ENCODE data around the gene CNNM2.

Gene CNNM2

DNA sequence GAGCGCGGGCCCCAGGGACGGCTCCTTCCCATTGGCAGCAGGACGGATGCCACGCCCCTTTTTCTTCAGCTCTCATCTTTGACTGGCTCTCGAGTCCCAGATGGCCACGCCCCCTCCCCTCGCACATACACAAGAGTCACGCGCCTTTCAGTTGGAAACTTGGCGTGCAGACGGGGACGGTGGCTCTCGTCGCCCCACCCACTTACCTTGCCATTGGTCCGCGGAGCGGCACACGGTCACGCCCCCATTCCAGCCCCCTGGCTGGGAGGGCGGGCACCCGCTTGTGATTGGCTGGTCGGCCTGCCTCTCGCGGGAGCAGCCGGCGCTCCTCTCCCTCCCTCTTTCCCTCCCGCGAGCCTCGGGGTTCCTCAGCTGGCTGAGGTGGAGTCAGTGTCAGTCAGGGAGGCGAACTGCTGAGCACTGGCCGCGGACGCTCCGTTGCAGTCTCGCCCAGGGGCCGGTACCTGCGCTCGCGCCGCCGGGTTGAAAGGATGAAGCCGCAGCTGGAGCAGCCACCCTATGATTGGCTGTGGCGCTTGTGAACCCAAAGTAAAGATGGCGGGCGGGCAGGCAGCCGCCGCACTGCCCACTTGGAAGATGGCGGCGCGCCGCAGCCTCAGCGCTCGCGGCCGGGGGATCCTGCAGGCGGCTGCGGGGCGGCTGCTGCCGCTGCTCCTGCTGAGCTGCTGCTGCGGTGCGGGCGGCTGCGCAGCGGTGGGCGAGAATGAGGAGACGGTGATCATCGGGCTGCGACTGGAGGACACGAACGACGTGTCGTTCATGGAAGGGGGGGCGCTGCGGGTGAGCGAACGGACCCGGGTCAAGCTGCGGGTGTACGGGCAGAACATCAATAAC, at the start of gene CNNM2:
TSS of gene CNNM2 (plus strand) at position 333 of the 855 bp plus-strand sequence. CDS start at position 520, 187 bp downstream.
- DNase-seq, result peak; percentile 97 to 99

- no peak for DNase-seq
Observed at GRCh38 chr10:102868911-102869257, 49.2 kb upstream of the CNNM2 start.

GRCh38 chr10:102869258-102870198, 48.6 kb upstream of the CNNM2 start, which contains the start of gene AS3MT:
AS3MT (plus strand) TSS chr10:102869470; CDS start chr10:102869593, 123 bp downstream.
- no peak for DNase-seq

DNA sequence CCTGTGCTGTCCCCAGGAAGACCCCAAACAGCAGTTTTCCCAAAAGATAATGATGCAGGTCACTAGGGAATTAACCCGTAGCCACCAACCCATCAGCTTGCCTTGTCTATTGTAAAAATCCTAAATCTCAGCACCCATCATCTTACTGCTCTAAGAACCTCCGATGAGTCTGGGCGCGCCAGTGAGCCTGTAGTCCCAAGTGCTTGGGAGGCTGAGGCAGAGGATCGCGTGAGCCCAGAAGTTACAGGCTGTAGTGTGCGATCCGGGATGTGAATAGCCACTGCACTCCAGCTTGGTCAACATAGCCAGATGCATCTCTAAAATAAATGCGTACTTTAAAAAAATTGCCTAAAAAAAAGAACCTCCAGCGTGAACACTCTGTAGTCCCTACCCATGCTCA, 47.9 kb upstream of the CNNM2 start:
- no peak for DNase-seq

DNA sequence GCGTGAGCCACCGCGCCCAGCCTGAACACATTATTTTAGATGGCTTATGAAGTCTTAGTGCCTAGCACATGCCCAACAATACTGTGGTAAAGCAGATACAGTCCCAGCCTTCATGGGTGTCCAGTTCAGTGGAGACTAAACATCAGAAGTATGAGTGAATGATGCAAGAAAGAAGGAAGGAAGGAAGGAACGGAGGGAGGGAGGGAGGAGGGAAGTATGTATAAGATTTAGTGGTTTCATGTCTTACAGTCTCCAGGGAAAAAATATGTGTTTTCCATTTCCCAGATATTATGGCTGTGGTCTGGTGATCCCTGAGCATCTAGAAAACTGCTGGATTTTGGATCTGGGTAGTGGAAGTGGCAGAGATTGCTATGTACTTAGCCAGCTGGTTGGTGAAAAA, 45.9 kb upstream of the CNNM2 start:
- DNase-seq, result no peak

DNA sequence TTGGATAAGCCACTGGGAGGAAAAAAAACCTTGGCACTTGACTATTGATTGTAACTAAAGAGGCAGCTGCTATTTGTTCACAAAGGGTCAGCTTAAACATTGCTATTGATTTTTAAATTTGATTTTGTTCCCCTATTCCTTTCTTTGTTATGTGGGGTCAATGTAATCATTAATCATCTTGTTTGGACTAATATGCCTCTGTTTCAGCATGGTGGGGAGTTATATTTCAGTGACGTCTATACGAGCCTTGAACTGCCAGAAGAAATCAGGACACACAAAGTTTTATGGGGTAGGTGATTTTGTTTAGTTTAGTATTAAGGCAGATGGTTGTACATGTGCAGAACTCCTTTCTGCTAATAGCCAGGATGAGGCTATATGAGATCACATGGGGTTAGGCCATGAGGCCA, 41.3 kb upstream of the CNNM2 start:
- no peak for DNase-seq

DNA sequence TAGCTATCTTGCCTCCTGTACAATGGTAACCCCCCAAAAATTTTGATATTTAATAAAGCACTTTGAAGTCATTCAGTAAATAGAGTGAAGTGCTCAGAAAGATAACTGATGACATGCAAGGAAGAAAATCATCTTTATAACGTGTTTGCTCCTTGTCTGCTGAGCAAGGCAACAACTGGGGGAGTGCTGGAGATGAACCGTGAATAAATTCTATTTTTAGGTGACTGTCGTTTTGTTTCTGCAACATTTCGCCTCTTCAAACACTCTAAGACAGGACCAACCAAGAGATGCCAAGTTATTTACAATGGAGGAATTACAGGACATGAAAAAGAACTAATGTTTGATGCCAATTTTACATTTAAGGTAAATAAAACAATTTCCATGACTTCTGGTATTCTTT, 39.5 kb upstream of the CNNM2 start:
- no peak for DNase-seq

DNA sequence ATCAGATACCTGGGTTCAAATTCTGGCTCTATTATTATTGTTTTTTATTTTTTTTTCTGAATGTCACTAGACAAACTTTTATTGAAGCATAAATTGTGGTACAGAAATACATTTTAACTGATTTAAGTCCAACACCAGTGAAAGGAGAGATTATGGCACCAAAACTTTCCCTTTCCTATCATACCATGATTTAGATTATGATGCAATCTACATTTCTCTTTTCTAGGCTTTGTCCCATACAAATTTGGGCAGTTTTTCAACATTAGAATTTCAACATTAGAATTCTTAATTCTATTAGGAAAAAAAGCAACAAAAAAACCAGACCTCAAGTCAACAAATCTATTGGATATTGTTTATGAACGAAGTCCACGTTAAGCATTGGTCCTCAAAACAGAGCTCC, 37.8 kb upstream of the CNNM2 start:
- no peak for DNase-seq

GRCh38 chr10:102888048-102888447, 30.0 kb upstream of the CNNM2 start:
- DNase-seq, result no peak

- no peak for DNase-seq
Observed at GRCh38 chr10:102894466-102895213, 23.5 kb upstream of the CNNM2 start.

DNA sequence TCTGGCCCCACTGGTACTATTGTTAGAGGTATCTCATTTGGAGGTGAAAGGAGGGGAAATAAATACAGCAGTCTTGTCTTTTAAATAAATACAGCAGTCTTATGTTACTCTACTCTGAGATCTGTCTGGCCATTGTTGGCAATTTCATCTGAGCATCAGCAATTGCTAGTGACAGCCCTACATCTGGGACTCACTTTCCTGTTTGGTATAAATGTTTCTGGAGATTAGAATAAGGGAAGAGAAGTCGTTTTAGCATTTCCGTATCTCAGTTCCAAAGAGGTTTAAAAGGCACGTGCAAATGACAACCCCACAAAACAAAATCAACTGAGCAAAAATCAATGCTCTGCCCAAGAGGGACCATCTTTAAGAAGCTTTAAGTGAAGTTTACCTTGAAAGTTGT, 18.1 kb upstream of the CNNM2 start:
- no peak for DNase-seq

DNA sequence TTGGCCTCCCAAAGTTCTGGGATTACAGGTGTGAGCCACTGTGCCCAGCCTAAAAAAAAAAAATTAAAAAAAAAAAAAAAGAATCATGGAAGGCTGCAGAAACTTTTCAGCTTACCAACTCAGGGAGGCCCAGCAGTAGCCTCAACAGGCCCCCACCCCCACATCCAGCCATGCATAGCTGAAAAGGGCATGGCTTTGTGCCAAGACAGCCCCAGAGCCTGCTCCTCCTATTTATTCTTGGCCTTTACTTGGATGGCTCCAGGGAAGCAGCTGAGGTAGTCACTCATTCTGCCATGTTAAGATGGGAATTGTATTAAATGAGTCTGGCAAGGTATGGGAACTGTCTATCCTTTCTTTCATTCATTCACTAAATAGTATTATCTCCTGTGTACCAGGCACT, 13.7 kb upstream of the CNNM2 start:
- DNase-seq, result no peak

DNA sequence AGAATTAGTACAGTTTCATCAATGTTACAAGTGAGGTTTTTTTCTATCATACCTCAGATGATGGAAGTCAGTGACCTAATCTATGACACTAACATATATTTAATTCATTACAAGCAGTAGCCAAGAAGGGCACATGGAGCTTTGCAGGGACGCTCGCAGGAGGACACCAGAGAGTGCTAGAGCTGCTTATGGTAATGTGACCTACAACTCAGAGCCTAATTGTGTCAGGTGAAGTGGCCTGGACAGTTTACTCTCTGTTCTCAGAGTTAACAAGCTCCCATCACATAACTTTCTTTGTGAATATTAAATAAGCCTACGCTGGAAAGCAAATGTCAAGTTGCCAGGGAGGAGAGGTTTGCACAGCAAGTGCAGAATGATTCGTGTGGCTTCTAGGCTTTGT, 11.6 kb upstream of the CNNM2 start:
- DNase-seq, result no peak

- no peak for DNase-seq
Observed at GRCh38 chr10:102914781-102915180, 3.3 kb upstream of the CNNM2 start.

DNA sequence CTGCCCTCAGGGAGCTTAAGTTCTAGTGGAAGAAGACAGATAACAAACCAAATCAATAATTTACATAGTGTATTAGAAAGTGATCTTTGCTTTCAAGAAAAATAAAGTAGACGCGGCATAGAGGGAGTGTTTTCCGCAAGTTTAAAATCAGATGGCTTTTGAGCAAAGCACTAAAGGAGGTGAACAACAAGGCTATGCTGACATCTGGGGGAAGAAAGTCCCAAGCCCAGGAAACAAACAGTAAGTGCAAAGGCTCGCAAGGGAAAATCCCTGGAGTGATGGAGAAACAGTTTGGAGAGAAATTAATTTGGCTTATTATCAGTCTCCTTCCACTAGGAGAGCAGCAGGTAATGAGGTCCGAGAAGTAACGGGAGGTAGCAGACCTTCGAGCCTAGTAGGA, 1.9 kb upstream of the CNNM2 start:
- no peak for DNase-seq

DNA sequence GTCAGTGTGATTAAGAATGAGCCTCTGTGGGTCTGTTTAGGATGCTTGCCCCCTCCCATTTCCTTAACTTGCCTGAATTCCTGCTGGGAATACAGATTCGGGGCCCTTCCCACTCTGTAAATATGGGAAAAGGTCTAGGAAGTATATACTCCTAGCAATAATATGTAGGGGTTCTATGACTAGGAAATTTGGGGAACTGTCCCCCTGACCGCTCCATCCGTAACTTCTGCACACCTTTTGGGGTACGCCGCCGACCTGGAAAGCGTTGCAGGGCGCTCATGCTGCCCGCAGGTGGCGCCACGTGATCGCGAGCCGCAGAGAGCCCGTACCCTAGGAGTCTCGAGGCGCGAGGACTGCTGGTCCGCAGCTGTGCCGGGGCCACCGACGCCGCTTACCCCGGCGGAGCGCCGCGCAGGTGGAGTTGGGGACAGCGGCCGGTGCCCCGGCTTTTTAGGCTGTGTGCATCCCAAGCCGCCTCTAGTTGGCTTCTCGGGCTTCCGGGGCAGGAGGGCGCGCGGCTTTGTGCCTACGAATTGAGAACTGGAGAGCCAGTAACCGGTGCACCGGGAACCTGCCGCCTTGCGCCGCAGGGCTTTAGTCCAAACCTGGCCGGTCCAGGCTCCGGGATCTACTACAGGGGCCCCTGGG, 656 bp upstream of the CNNM2 start:
- peak in 1 of 2 experiments; percentile 64 for DNase-seq

DNA sequence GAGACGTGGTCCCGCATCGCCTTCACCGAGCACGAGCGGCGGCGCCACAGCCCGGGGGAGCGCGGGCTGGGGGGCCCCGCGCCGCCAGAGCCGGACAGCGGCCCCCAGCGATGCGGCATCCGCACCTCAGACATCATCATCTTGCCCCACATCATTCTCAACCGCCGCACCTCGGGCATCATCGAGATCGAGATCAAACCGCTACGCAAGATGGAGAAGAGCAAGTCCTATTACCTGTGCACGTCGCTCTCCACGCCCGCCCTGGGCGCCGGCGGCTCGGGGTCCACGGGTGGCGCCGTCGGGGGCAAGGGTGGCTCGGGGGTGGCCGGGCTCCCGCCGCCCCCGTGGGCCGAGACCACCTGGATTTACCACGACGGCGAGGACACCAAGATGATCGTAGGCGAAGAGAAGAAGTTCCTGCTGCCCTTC, 737 bp downstream of the CNNM2 start:
- DNase-seq, result no peak

GRCh38 chr10:102919246-102919959, 1.3 kb downstream of the CNNM2 start:
- no peak for DNase-seq

DNA sequence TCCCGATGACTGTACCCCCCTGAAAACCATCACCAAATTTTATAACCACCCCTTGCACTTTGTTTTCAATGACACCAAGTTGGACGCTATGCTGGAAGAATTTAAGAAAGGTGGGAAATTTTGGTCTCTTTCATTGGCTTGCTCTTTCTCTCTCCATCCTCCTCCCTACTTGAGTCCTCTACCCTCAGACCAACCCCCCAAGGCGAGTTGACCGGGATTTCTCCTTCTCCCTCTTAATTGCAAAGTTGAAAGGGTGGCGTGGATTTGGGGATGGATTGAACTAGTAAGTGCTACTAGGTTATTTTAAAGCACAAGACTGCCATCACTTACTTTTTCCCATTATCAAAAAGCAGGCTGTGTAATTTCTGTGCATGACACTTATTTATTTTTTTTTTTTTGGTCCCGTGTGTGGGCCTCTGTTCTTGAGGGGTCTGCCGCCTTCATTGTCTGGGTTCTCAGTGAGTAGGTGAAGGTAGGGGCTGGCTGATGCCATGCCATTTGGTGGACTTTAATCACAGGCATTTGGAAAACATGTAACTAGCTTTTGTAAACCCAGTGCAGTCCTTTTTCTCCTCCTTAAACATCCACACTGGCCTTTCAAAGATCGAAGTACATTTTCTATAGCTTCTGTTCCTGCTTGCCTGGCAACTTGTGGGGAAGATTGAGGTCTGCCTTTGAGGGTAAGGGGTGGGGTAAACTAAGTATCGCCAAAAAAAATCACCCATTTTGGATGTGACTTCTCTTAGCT, 2.1 kb downstream of the CNNM2 start:
- DNase-seq, result no peak

GRCh38 chr10:102923601-102924000, 5.5 kb downstream of the CNNM2 start:
- DNase-seq, result no peak

- DNase-seq, result no peak
Observed at GRCh38 chr10:102926842-102927241, 8.7 kb downstream of the CNNM2 start.
